Astrocyte of the cerebellum (primary cell): Measurements from ENCODE around the gene IFI6.
"Not testable (repeated sequence)": the region's sequence is repeated elsewhere in the genome, so short reads cannot be mapped to it uniquely, and the experiment has no call there.

Source experiments
- DNase-seq: peaks from one replicate; pipeline ENCODE4 v3.0.0-alpha.2; 2011; ENCODE audit warnings: low read depth
- H3K4me3 ChIP-seq: 2 replicates; pipeline ENCODE4 v1.5.1; 2011; ENCODE audit warnings: mild to moderate bottlenecking, low read depth, low read length, moderate library complexity
- CTCF ChIP-seq: IDR thresholded peaks from 2 replicates; pipeline ENCODE4 v1.5.1; 2012; ENCODE audit warnings: low read length, low read depth, moderate library complexity, mild to moderate bottlenecking; ENCODE audit errors: missing control alignments
- in situ Hi-C: cut with HindIII; loops from 2 replicates; pipeline ENCODE4 v1.10.0; 2017; ENCODE audit warnings: low sequenced_read_pairs

The IFI6 gene

GRCh38 chr1:27628712-27629111 is 43.3 kb downstream of the IFI6 start:
- DNase-seq: no peak
- no peak for TF ChIP-seq CTCF
- H3K4me3 ChIP-seq: no peak overlapping the region
- in situ Hi-C loops: no loop called here

- in situ Hi-C loops: not testable (repeated sequence)
Observed at GRCh38 chr1:27627733-27628132, 44.3 kb downstream of the IFI6 start.

GRCh38 chr1:27627061-27627460 is 44.9 kb downstream of the IFI6 start:
- no peak overlapping the region for H3K4me3 ChIP-seq
- TF ChIP-seq CTCF: no peak
- no peak for DNase-seq
- in situ Hi-C loops: no loop called here

More at GRCh38 chr1:27627733-27628132, 44.3 kb downstream of the IFI6 start:
- not testable (repeated sequence) for H3K4me3 ChIP-seq, DNase-seq

- in situ Hi-C loops: no loop called here
- DNase-seq: no peak
- TF ChIP-seq CTCF: no peak
- no peak overlapping the region for H3K4me3 ChIP-seq
Observed at GRCh38 chr1:27626031-27626935, 45.7 kb downstream of the IFI6 start.

- H3K4me3 ChIP-seq: no peak overlapping the region
- in situ Hi-C loops: no loop called here
- no peak for TF ChIP-seq CTCF
- no peak for DNase-seq
Observed at GRCh38 chr1:27624467-27625178, 47.4 kb downstream of the IFI6 start.

- DNase-seq: no peak
- no peak overlapping the region for H3K4me3 ChIP-seq
- in situ Hi-C loops: no loop called here
- no peak for TF ChIP-seq CTCF
Observed at GRCh38 chr1:27623327-27624212, 48.4 kb downstream of the IFI6 start.
